Panc1 (cell line): ENCODE results near the gene MYO7B. TPM values are rescaled to one million over a fixed set of nuclear protein-coding genes. Genes with fewer than 3 reads are reported as not detected.

Source experiments
- ATAC-seq: fragments of 200-7000 bp; cut with Tn5 transposase; 2 replicates; pipeline ENCODE4 v1.9.1; 2020; ENCODE audit warnings: mild to moderate bottlenecking, moderate library complexity
- BruUV-seq: library from RNA; stranded (reverse); fragments of 400-500 nt; replicated peaks from 2 replicates; lab custom pipeline; 2021; lab: Mats Ljungman, UMichigan
- CTCF ChIA-PET: fragments of 300-600 bp; sonication (Branson Sonifier 250); formaldehyde crosslinking; loops from one replicate; lab custom pipeline; 2022; ENCODE audit warnings: antibody characterized with exemption; lab: Charles Lee
- POLR2A ChIA-PET: fragments of 300-600 bp; sonication (Branson Sonifier 250); formaldehyde crosslinking; loops from one replicate; lab custom pipeline; 2022; ENCODE audit warnings: antibody characterized with exemption; lab: Charles Lee
- DNase-seq: peaks from one replicate; pipeline ENCODE4 v3.0.0-alpha.2; 2010; ENCODE audit warnings: low read depth, low spot score
- H3K27ac ChIP-seq: 2 replicates; pipeline ENCODE4 v1.5.1; 2011; ENCODE audit warnings: mild to moderate bottlenecking, low read length, inconsistent platforms
- H3K27me3 ChIP-seq: fragments of 200-500 bp; sonication (Bioruptor generic); 2 replicates; pipeline ENCODE4 v1.6.0; 2014; ENCODE audit warnings: low read length, inconsistent platforms; ENCODE audit not compliant: control insufficient read depth, insufficient read depth
- H3K36me3 ChIP-seq: fragments of 200-500 bp; sonication (Bioruptor generic); 2 replicates; pipeline ENCODE4 v1.5.1; 2014; ENCODE audit warnings: inconsistent platforms, mild to moderate bottlenecking, low read length, moderate library complexity; ENCODE audit not compliant: control insufficient read depth, insufficient read depth
- H3K4me1 ChIP-seq: 2 replicates; pipeline ENCODE4 v1.5.1; 2011; ENCODE audit warnings: inconsistent platforms, mild to moderate bottlenecking, low read length, moderate library complexity; ENCODE audit not compliant: control insufficient read depth, insufficient read depth
- H3K4me3 ChIP-seq, 2 experiments: 2 replicates each; pipeline ENCODE4 v1.5.1; 2011 to 2012; ENCODE audit warnings: low read depth in 2 of 2, low read length in 2 of 2, mild to moderate bottlenecking in 2 of 2, inconsistent platforms in 1 of 2, moderate library complexity in 1 of 2
- H3K9me3 ChIP-seq: fragments of 200-500 bp; sonication (Bioruptor generic); 2 replicates; pipeline ENCODE4 v1.5.1; 2014; ENCODE audit warnings: low read depth, mild to moderate bottlenecking, inconsistent platforms, low read length, moderate library complexity; ENCODE audit not compliant: control insufficient read depth, insufficient read depth
- POLR2AphosphoS5 ChIP-seq: IDR thresholded peaks from 2 replicates; pipeline ENCODE4 v1.6.1; 2012; ENCODE audit warnings: mild to moderate bottlenecking, low read depth, low read length, moderate library complexity
- SIN3A ChIP-seq: IDR thresholded peaks from 2 replicates; pipeline ENCODE4 v1.6.1; 2012; ENCODE audit warnings: low read depth, mild to moderate bottlenecking, low read length, moderate library complexity, borderline replicate concordance; ENCODE audit not compliant: insufficient read depth
- TCF7L2 ChIP-seq: IDR thresholded peaks from 2 replicates; pipeline ENCODE4 v1.6.1; 2011; ENCODE audit warnings: mild to moderate bottlenecking, low read depth, low read length, inconsistent platforms
- in situ Hi-C: cut with HindIII; loops from 2 replicates; pipeline ENCODE4 v1.10.0; 2016; ENCODE audit warnings: low sequenced_read_pairs, low pct_unique_long_range_greater_than_20kb
- intact Hi-C: fragments of 100-400 bp; cut with micrococcal nuclease; formaldehyde crosslinking; loops from one replicate; pipeline ENCODE4 v1.10.0; 2022; ENCODE audit not compliant: unreplicated experiment
- total RNA-seq: library from RNA; stranded (reverse); gene quantifications from one replicate; pipeline ENCODE4 v1.2.1, GENCODE V29; 2021; ENCODE audit not compliant: unreplicated experiment
- TF ChIP-seq, protein P1 (sequence below), 2 experiments: IDR thresholded peaks; 2 replicates each; pipeline ENCODE4 v1.6.1; 2011 to 2012; ENCODE audit warnings: low read depth in 2 of 2, control low read depth in 1 of 2, low read length in 1 of 2, mild to moderate bottlenecking in 1 of 2, moderate library complexity in 1 of 2; ENCODE audit not compliant: insufficient read depth in 1 of 2
- TF ChIP-seq, protein P2 (sequence below): fragments of 450-650 bp; IDR thresholded peaks from 2 replicates; pipeline ENCODE4 v1.5.1; 2017; ENCODE audit warnings: mild to moderate bottlenecking

Gene MYO7B
- total RNA-seq, 1 experiment from 2014 or later: 0.15 TPM

DNA sequence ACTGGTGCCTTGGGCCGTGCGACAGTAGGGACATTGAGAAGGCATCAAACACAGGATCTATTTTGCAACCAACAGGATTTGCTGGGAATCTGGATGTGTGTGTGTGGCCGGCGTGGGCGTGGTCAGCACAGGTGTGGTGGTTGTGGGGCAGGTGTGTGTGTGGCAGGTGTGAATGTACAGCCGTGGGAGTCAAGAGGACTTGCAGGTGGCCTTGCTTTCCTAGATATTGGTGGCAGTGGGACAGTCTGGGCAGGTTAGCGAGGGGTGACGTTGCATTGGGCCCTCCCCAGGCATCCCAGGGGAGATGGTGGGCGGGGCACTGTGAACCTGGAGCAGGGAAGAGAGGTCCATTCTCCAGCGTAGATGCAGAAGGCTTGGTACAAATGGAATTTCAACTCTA lies 143.0 kb downstream of the MYO7B start:
- Histone ChIP-seq H3K36me3 (no peaks in the 10 kb centered on the region), H3K27me3 (peaks cover 4% of the 10 kb centered on the region; the same call in 1 of the 2 replicates), H3K9me3 (no peaks in the 10 kb centered on the region), H3K27ac (no peak overlapping the region), H3K4me3 (no peak overlapping the region), H3K4me1 (peaks cover 7% of the 10 kb centered on the region)
- ChIA-PET POLR2A (no interaction called here), CTCF (no interaction called here)
- DNase-seq (no peak), ATAC-seq (no peak)
- no peak for TF ChIP-seq TCF7L2
- no peak for TF ChIP-seq POLR2AphosphoS5
- TF ChIP-seq, protein P1, sequence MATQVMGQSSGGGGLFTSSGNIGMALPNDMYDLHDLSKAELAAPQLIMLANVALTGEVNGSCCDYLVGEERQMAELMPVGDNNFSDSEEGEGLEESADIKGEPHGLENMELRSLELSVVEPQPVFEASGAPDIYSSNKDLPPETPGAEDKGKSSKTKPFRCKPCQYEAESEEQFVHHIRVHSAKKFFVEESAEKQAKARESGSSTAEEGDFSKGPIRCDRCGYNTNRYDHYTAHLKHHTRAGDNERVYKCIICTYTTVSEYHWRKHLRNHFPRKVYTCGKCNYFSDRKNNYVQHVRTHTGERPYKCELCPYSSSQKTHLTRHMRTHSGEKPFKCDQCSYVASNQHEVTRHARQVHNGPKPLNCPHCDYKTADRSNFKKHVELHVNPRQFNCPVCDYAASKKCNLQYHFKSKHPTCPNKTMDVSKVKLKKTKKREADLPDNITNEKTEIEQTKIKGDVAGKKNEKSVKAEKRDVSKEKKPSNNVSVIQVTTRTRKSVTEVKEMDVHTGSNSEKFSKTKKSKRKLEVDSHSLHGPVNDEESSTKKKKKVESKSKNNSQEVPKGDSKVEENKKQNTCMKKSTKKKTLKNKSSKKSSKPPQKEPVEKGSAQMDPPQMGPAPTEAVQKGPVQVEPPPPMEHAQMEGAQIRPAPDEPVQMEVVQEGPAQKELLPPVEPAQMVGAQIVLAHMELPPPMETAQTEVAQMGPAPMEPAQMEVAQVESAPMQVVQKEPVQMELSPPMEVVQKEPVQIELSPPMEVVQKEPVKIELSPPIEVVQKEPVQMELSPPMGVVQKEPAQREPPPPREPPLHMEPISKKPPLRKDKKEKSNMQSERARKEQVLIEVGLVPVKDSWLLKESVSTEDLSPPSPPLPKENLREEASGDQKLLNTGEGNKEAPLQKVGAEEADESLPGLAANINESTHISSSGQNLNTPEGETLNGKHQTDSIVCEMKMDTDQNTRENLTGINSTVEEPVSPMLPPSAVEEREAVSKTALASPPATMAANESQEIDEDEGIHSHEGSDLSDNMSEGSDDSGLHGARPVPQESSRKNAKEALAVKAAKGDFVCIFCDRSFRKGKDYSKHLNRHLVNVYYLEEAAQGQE (IDR thresholded peaks at IDR 0.05; ENCODE audit: insufficient read depth in 1 of 2, low read depth in 2 of 2, low read length in 1 of 2): no peak
- TF ChIP-seq, protein P2, sequence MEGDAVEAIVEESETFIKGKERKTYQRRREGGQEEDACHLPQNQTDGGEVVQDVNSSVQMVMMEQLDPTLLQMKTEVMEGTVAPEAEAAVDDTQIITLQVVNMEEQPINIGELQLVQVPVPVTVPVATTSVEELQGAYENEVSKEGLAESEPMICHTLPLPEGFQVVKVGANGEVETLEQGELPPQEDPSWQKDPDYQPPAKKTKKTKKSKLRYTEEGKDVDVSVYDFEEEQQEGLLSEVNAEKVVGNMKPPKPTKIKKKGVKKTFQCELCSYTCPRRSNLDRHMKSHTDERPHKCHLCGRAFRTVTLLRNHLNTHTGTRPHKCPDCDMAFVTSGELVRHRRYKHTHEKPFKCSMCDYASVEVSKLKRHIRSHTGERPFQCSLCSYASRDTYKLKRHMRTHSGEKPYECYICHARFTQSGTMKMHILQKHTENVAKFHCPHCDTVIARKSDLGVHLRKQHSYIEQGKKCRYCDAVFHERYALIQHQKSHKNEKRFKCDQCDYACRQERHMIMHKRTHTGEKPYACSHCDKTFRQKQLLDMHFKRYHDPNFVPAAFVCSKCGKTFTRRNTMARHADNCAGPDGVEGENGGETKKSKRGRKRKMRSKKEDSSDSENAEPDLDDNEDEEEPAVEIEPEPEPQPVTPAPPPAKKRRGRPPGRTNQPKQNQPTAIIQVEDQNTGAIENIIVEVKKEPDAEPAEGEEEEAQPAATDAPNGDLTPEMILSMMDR: no peak
- TF ChIP-seq SIN3A: no peak
- in situ Hi-C loops: no loop called here
- BruUV-seq: no TSS peak
- intact Hi-C loops: no loop called here

DNA sequence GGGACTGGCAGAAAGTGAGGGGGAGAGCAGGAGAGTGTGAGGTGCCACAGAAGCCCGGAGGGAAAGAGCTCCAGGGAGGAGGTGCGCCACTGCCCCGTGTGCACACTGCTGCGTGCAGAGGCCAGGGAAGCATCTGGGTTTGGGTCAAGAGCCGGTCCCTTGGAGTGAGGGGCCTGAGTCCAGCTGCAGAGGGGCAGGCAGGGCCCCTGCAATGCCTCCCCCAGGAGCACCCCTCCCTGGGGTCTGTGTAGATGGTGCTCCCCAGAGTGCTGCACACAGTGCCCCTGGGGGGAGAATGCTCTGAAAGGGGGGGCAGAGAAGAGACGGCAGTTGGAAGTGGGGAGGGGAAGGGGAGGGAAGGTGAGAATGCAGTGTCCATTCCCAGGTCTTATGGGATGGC lies 143.5 kb downstream of the MYO7B start:
- ChIA-PET CTCF (no interaction called here), POLR2A (no interaction called here)
- H3K27me3 ChIP-seq: peaks cover 4% of the 10 kb centered on the region; the same call in 1 of the 2 replicates
- H3K36me3 ChIP-seq: no peaks in the 10 kb centered on the region
- BruUV-seq: no TSS peak
- intact Hi-C loops (no loop called here), in situ Hi-C loops (no loop called here)
- no peak overlapping the region for H3K4me3 ChIP-seq
- H3K9me3 ChIP-seq: no peaks in the 10 kb centered on the region
- TF ChIP-seq POLR2AphosphoS5 (no peak), TCF7L2 (no peak), SIN3A (no peak)
- TF ChIP-seq, protein P2: no peak
- TF ChIP-seq, protein P1 (IDR thresholded peaks at IDR 0.05; ENCODE audit: insufficient read depth in 1 of 2, low read depth in 2 of 2, low read length in 1 of 2): no peak
- no peak for ATAC-seq
- no peak for DNase-seq
- no peak overlapping the region for H3K27ac ChIP-seq
- peaks cover 7% of the 10 kb centered on the region for H3K4me1 ChIP-seq
